GM23338 (cell line): ENCODE results near the gene PLCXD3.

Experiments used
- CREB1 ChIP-seq: fragments of 250-450 bp; sonication (Bioruptor Pico); IDR thresholded peaks from 2 replicates; pipeline ENCODE4 v1.5.0; 2020; ENCODE audit warnings: low read depth, mild to moderate bottlenecking, moderate library complexity
- EZH2 ChIP-seq: fragments of 200-600 bp; sonication (generic); IDR thresholded peaks from one replicate; pipeline ENCODE4 v1.8.0; 2017; ENCODE audit warnings: antibody characterized with exemption, mild to moderate bottlenecking, low read depth; ENCODE audit not compliant: unreplicated experiment
- EZH2phosphoT487 ChIP-seq: fragments of 200-600 bp; sonication (generic); IDR thresholded peaks from one replicate; pipeline ENCODE4 v1.8.1; 2018; ENCODE audit warnings: antibody characterized with exemption; ENCODE audit not compliant: unreplicated experiment
- JUNB ChIP-seq: IDR thresholded peaks from one replicate; pipeline ENCODE4 v1.6.1; 2016; ENCODE audit warnings: antibody characterized with exemption; ENCODE audit not compliant: unreplicated experiment
- NANOG ChIP-seq: IDR thresholded peaks from 2 replicates; pipeline ENCODE4 v1.6.1; 2016; ENCODE audit warnings: antibody characterized with exemption, borderline replicate concordance
- POLR2AphosphoS5 ChIP-seq: IDR thresholded peaks from 2 replicates; pipeline ENCODE4 v1.6.1; 2016; ENCODE audit warnings: antibody characterized with exemption, low read depth
- STAT1 ChIP-seq: IDR thresholded peaks from one replicate; pipeline ENCODE4 v1.6.1; 2016; ENCODE audit warnings: antibody characterized with exemption; ENCODE audit not compliant: unreplicated experiment
- ZNF114 ChIP-seq: fragments of 250-450 bp; sonication (Bioruptor Pico); IDR thresholded peaks from 2 replicates; pipeline ENCODE4 v1.5.0; 2020; ENCODE audit warnings: mild to moderate bottlenecking, moderate library complexity
- ZNF331 ChIP-seq: fragments of 250-450 bp; sonication (Bioruptor Pico); IDR thresholded peaks from 2 replicates; pipeline ENCODE4 v1.5.0; 2020; ENCODE audit warnings: low read depth, mild to moderate bottlenecking, moderate library complexity
- TF ChIP-seq, protein P1 (sequence below), 2 experiments: fragments of 200-600 bp in 1 of 2; sonication (generic) in 1 of 2; conservative IDR thresholded peaks; 2 replicates each; pipeline versions ENCODE4 v1.5.1 to v1.6.1; 2016 to 2017; ENCODE audit warnings: antibody characterized with exemption in 2 of 2, low read depth in 2 of 2, mild to moderate bottlenecking in 2 of 2, moderate library complexity in 1 of 2
- TF ChIP-seq, protein P2 (sequence below): IDR thresholded peaks from one replicate; pipeline ENCODE4 v1.6.1; 2018; ENCODE audit warnings: antibody characterized with exemption; ENCODE audit not compliant: unreplicated experiment

DNA sequence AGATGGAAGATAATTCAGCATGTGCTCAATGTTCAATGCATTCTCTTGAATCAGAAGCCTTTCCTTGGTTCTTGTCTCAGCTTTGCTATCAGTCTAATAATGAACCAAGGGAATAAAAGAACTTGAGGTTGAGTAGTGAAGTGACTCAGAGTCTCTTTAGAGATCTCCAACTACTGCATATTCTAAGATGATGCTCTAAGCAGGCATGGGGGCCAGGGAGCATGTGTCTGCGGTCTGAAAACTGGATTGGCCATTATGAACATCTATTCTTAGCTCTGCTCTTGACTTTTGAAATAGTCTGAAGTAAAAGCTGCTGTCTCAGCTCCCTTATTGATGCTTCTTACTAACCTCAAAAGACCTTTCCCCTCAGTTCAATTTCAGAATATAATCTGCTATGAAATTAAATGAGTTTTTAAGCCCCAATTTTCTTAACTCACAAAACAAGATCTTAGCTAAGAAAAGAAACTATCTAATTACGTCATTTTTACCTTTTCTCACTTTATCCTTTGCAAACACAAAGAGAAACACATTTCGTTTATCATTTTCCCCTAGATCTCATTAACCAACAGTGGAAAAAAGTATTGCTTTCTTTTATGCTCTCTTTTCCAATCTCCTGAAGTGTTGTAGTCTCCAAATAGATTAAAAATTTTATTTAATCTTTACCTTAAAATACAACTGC, 44.8 kb downstream of the PLCXD3 start:
- TF ChIP-seq POLR2AphosphoS5 (no peak), EZH2phosphoT487 (no peak), JUNB (no peak), STAT1 (no peak), NANOG (no peak), EZH2 (no peak), ZNF114 (CRISPR knock-in tag) (no peak), CREB1 (CRISPR knock-in tag) (no peak), ZNF331 (CRISPR knock-in tag) (no peak)
- TF ChIP-seq, protein P1, sequence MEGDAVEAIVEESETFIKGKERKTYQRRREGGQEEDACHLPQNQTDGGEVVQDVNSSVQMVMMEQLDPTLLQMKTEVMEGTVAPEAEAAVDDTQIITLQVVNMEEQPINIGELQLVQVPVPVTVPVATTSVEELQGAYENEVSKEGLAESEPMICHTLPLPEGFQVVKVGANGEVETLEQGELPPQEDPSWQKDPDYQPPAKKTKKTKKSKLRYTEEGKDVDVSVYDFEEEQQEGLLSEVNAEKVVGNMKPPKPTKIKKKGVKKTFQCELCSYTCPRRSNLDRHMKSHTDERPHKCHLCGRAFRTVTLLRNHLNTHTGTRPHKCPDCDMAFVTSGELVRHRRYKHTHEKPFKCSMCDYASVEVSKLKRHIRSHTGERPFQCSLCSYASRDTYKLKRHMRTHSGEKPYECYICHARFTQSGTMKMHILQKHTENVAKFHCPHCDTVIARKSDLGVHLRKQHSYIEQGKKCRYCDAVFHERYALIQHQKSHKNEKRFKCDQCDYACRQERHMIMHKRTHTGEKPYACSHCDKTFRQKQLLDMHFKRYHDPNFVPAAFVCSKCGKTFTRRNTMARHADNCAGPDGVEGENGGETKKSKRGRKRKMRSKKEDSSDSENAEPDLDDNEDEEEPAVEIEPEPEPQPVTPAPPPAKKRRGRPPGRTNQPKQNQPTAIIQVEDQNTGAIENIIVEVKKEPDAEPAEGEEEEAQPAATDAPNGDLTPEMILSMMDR (conservative IDR thresholded peaks at IDR 0.05; ENCODE audit: low read depth in 2 of 2) = no peak
- TF ChIP-seq, protein P2, sequence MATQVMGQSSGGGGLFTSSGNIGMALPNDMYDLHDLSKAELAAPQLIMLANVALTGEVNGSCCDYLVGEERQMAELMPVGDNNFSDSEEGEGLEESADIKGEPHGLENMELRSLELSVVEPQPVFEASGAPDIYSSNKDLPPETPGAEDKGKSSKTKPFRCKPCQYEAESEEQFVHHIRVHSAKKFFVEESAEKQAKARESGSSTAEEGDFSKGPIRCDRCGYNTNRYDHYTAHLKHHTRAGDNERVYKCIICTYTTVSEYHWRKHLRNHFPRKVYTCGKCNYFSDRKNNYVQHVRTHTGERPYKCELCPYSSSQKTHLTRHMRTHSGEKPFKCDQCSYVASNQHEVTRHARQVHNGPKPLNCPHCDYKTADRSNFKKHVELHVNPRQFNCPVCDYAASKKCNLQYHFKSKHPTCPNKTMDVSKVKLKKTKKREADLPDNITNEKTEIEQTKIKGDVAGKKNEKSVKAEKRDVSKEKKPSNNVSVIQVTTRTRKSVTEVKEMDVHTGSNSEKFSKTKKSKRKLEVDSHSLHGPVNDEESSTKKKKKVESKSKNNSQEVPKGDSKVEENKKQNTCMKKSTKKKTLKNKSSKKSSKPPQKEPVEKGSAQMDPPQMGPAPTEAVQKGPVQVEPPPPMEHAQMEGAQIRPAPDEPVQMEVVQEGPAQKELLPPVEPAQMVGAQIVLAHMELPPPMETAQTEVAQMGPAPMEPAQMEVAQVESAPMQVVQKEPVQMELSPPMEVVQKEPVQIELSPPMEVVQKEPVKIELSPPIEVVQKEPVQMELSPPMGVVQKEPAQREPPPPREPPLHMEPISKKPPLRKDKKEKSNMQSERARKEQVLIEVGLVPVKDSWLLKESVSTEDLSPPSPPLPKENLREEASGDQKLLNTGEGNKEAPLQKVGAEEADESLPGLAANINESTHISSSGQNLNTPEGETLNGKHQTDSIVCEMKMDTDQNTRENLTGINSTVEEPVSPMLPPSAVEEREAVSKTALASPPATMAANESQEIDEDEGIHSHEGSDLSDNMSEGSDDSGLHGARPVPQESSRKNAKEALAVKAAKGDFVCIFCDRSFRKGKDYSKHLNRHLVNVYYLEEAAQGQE = no peak
